Liver (tissue), 9 donors: Measurements from ENCODE around the gene SGPL1. TPM values are rescaled to one million over a fixed set of nuclear protein-coding genes. Genes with fewer than 3 reads are reported as not detected.

Experiments
- DNase-seq: peaks from one replicate; pipeline ENCODE4 v3.0.0-alpha.2; 2017; ENCODE audit warnings: low spot score
- H3K27ac ChIP-seq, 2 donors: one replicate each; pipeline ENCODE4 v1.7.0; 2013; ENCODE audit warnings: inconsistent platforms in 2 of 2, low read length in 2 of 2, control low read depth in 1 of 2, low read depth in 1 of 2, mild to moderate bottlenecking in 1 of 2
- H3K27me3 ChIP-seq, 4 donors: one replicate each; pipeline versions ENCODE4 v1.6.1 to v1.7.0; 2013; ENCODE audit warnings: low read length in 3 of 4, inconsistent platforms in 1 of 4, mild to moderate bottlenecking in 1 of 4, moderate library complexity in 1 of 4; ENCODE audit not compliant: control insufficient read depth in 4 of 4, insufficient read depth in 4 of 4
- H3K36me3 ChIP-seq, 4 donors: one replicate each; pipeline versions ENCODE4 v1.6.1 to v1.7.0; 2013; ENCODE audit warnings: low read length in 3 of 4, mild to moderate bottlenecking in 3 of 4, low read depth in 1 of 4, moderate library complexity in 1 of 4; ENCODE audit not compliant: control insufficient read depth in 4 of 4, insufficient read depth in 3 of 4
- H3K4me1 ChIP-seq, 4 donors: one replicate each; pipeline versions ENCODE4 v1.6.1 to v1.7.0; 2013; ENCODE audit warnings: low read length in 3 of 4, mild to moderate bottlenecking in 3 of 4, moderate library complexity in 1 of 4; ENCODE audit not compliant: control insufficient read depth in 4 of 4, insufficient read depth in 4 of 4
- H3K4me3 ChIP-seq, 3 donors: one replicate each; pipeline versions ENCODE4 v1.6.1 to v1.7.0; 2013; ENCODE audit warnings: low read length in 3 of 3, control low read depth in 1 of 3, low read depth in 1 of 3, mild to moderate bottlenecking in 1 of 3
- H3K9ac ChIP-seq, 2 donors: one replicate each; pipeline ENCODE4 v1.7.0; 2013; ENCODE audit warnings: low read length in 2 of 2, mild to moderate bottlenecking in 2 of 2, moderate library complexity in 2 of 2, control low read depth in 1 of 2, low read depth in 1 of 2
- H3K9me3 ChIP-seq, 4 donors: one replicate each; pipeline versions ENCODE4 v1.6.1 to v1.7.0; 2013; ENCODE audit warnings: low read length in 3 of 4; ENCODE audit not compliant: control insufficient read depth in 4 of 4
- EGR1 ChIP-seq, 2 donors: IDR thresholded peaks; 2 replicates each; pipeline ENCODE4 v1.6.1; 2016 to 2018; ENCODE audit warnings: antibody characterized with exemption in 2 of 2, low read depth in 2 of 2
- FOXA1 ChIP-seq: IDR thresholded peaks from 2 replicates; pipeline ENCODE4 v1.6.1; 2016; ENCODE audit warnings: antibody characterized with exemption
- FOXA2 ChIP-seq: IDR thresholded peaks from 2 replicates; pipeline ENCODE4 v1.6.1; 2016; ENCODE audit warnings: antibody characterized with exemption
- GABPA ChIP-seq, 2 donors: IDR thresholded peaks in 1 of 2; conservative IDR thresholded peaks in 1 of 2; 2 replicates each; pipeline ENCODE4 v1.6.1; 2016; ENCODE audit warnings: antibody characterized with exemption in 2 of 2, mild to moderate bottlenecking in 1 of 2, moderate library complexity in 1 of 2
- HNF4A ChIP-seq, 2 donors: conservative IDR thresholded peaks; 2 replicates each; pipeline ENCODE4 v1.6.1; 2016; ENCODE audit warnings: antibody characterized with exemption in 2 of 2, mild to moderate bottlenecking in 2 of 2
- HNF4G ChIP-seq: IDR thresholded peaks from 2 replicates; pipeline ENCODE4 v1.6.1; 2016; ENCODE audit warnings: antibody characterized with exemption
- JUND ChIP-seq, 2 donors: IDR thresholded peaks; 2 replicates each; pipeline ENCODE4 v1.6.1; 2016; ENCODE audit warnings: antibody characterized with exemption in 2 of 2
- NR2F2 ChIP-seq: IDR thresholded peaks from 2 replicates; pipeline ENCODE4 v1.6.1; 2016; ENCODE audit warnings: antibody characterized with exemption
- RAD21 ChIP-seq, 2 donors: IDR thresholded peaks; 2 replicates each; pipeline ENCODE4 v1.6.1; 2016; ENCODE audit warnings: antibody characterized with exemption in 2 of 2, mild to moderate bottlenecking in 2 of 2
- SP1 ChIP-seq: IDR thresholded peaks from 2 replicates; pipeline ENCODE4 v1.6.1; 2018; ENCODE audit warnings: antibody characterized with exemption, mild to moderate bottlenecking
- YY1 ChIP-seq: IDR thresholded peaks from 2 replicates; pipeline ENCODE4 v1.6.1; 2016; ENCODE audit warnings: antibody characterized with exemption, mild to moderate bottlenecking
- WGBS: extraction: QIAGEN DNeasy Blood & Tissue Kit; methylation state at CpG from one replicate; pipeline ENCODE4 v1.1.7; 2013; 5-methylcytosine and 5-hydroxymethylcytosine counted together
- polyA plus RNA-seq, 2 donors: library from polyadenylated mRNA; stranded (reverse) in 1 of 2; unstranded in 1 of 2; fragments of 200-250 nt in 1 of 2; fragments of >200 nt in 1 of 2; fragmentation: Nextera tagmentation in 1 of 2; extraction: Ambion mirVana in 1 of 2; gene quantifications; one replicate each; pipeline versions ENCODE4 v1.2.1 to v1.2.3, GENCODE V29; 2013 to 2015
- total RNA-seq, 2 donors: library from RNA; depleted of rRNA; stranded (reverse); fragments of >200 nt; gene quantifications; one replicate each; pipeline ENCODE4 v1.2.3, GENCODE V29; 2014
- TF ChIP-seq, protein P1 (sequence below): IDR thresholded peaks from 2 replicates; pipeline ENCODE4 v1.6.1; 2016; ENCODE audit warnings: antibody characterized with exemption
- TF ChIP-seq, protein P2 (sequence below): IDR thresholded peaks from 2 replicates; pipeline ENCODE4 v1.6.1; 2016; ENCODE audit warnings: antibody characterized with exemption, mild to moderate bottlenecking
- TF ChIP-seq, protein P3 (sequence below): IDR thresholded peaks from 2 replicates; pipeline ENCODE4 v1.6.1; 2016; ENCODE audit warnings: antibody characterized with exemption
- TF ChIP-seq, protein P4 (sequence below): IDR thresholded peaks from 2 replicates; pipeline ENCODE4 v1.6.1; 2016; ENCODE audit warnings: antibody characterized with exemption
- donor health status: healthy.
- donor health status: healthy.
- donor health status: healthy.
- donor health status: healthy.
- donor health status: healthy.

SGPL1 gene
- total and polyA plus RNA-seq, 4 donors = 11.8 to 37.1 (median 16.8) TPM

DNA sequence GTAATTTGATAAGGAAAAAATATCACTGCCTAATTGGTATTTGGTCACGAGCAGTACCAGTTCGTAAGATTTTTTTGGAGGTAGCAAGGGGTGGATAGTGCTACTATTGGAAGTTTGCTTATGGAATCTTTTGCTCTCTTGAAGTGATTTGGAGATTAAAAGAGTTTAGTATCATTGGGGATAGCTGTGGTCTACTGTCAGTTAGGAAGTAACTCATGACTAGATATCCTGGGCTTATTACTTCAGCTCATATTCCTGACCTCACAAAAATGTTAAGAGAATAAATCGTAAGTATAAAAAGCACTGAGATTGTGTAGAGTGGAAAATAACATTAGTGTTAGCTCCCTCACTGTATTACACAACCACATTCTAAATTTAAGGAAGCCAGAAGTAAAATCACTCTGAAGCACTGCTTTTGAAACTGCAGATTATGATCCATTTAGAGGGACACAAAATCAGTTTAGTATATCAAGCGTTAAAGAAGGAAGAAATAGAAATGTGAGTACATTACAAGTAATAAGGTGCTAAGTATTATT, 22.6 kb downstream of the SGPL1 start:
- Histone ChIP-seq H3K9me3 (peaks cover 0 to 2% (median 0%) of the 10 kb centered on the region in 4 donors), H3K36me3 (peaks cover 0 to 3% (median 0%) of the 10 kb centered on the region in 4 donors), H3K4me3 (no peak overlapping the region), H3K9ac (no peak overlapping the region), H3K4me1 (peaks cover 6 to 29% (median 28%) of the 10 kb centered on the region in 4 donors), H3K27me3 (no peaks in the 10 kb centered on the region), H3K27ac (no peak overlapping the region)
- 83% methylated on average over 4 of the region's 4 CpGs for WGBS
- no peak for DNase-seq
- no peak for TF ChIP-seq EGR1 (IDR thresholded peaks at IDR 0.05; ENCODE audit: low read depth in 2 of 2)

- WGBS = 89% methylated on average over 2 of the region's 2 CpGs
- H3K9me3 ChIP-seq = peaks cover 0 to 2% (median 0%) of the 10 kb centered on the region in 4 donors
Observed at GRCh38 chr10:70840836-70841235, 25.1 kb downstream of the SGPL1 start.

GRCh38 chr10:70843333-70843732, 27.6 kb downstream of the SGPL1 start:
- peaks cover 0 to 4% (median 2%) of the 10 kb centered on the region in 4 donors for H3K4me1 ChIP-seq
- no peak overlapping the region for H3K27ac ChIP-seq
- no peak overlapping the region for H3K4me3 ChIP-seq
- no peak for DNase-seq
- H3K27me3 ChIP-seq = no peaks in the 10 kb centered on the region
- H3K36me3 ChIP-seq = peaks cover 0 to 6% (median 2%) of the 10 kb centered on the region in 4 donors
- WGBS = 84% methylated on average over 2 of the region's 2 CpGs
- no peak overlapping the region for H3K9ac ChIP-seq
- H3K9me3 ChIP-seq = no peaks in the 10 kb centered on the region
- TF ChIP-seq, protein P1, sequence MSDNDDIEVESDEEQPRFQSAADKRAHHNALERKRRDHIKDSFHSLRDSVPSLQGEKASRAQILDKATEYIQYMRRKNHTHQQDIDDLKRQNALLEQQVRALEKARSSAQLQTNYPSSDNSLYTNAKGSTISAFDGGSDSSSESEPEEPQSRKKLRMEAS = no peak
- TF ChIP-seq, protein P2, sequence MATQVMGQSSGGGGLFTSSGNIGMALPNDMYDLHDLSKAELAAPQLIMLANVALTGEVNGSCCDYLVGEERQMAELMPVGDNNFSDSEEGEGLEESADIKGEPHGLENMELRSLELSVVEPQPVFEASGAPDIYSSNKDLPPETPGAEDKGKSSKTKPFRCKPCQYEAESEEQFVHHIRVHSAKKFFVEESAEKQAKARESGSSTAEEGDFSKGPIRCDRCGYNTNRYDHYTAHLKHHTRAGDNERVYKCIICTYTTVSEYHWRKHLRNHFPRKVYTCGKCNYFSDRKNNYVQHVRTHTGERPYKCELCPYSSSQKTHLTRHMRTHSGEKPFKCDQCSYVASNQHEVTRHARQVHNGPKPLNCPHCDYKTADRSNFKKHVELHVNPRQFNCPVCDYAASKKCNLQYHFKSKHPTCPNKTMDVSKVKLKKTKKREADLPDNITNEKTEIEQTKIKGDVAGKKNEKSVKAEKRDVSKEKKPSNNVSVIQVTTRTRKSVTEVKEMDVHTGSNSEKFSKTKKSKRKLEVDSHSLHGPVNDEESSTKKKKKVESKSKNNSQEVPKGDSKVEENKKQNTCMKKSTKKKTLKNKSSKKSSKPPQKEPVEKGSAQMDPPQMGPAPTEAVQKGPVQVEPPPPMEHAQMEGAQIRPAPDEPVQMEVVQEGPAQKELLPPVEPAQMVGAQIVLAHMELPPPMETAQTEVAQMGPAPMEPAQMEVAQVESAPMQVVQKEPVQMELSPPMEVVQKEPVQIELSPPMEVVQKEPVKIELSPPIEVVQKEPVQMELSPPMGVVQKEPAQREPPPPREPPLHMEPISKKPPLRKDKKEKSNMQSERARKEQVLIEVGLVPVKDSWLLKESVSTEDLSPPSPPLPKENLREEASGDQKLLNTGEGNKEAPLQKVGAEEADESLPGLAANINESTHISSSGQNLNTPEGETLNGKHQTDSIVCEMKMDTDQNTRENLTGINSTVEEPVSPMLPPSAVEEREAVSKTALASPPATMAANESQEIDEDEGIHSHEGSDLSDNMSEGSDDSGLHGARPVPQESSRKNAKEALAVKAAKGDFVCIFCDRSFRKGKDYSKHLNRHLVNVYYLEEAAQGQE = no peak
- no peak for TF ChIP-seq FOXA1
- no peak for TF ChIP-seq FOXA2
- TF ChIP-seq RAD21 (IDR thresholded peaks at IDR 0.05) = no peak

More at GRCh38 chr10:70840836-70841235, 25.1 kb downstream of the SGPL1 start:
- peaks cover 0 to 5% (median 1%) of the 10 kb centered on the region in 4 donors for H3K36me3 ChIP-seq
- peaks cover 4 to 12% (median 11%) of the 10 kb centered on the region in 4 donors for H3K4me1 ChIP-seq
- no peaks in the 10 kb centered on the region for H3K27me3 ChIP-seq
- H3K9ac ChIP-seq = no peak overlapping the region
- H3K27ac ChIP-seq = no peak overlapping the region
- H3K4me3 ChIP-seq = no peak overlapping the region
- TF ChIP-seq YY1 = no peak
- no peak for DNase-seq

- Histone ChIP-seq H3K4me3 (no peak overlapping the region), H3K27ac (no peak overlapping the region), H3K27me3 (no peaks in the 10 kb centered on the region), H3K9me3 (no peaks in the 10 kb centered on the region), H3K36me3 (peaks cover 0 to 6% (median 2%) of the 10 kb centered on the region in 4 donors), H3K4me1 (peaks cover 0 to 4% (median 2%) of the 10 kb centered on the region in 4 donors), H3K9ac (no peak overlapping the region)
- TF ChIP-seq, protein P3, sequence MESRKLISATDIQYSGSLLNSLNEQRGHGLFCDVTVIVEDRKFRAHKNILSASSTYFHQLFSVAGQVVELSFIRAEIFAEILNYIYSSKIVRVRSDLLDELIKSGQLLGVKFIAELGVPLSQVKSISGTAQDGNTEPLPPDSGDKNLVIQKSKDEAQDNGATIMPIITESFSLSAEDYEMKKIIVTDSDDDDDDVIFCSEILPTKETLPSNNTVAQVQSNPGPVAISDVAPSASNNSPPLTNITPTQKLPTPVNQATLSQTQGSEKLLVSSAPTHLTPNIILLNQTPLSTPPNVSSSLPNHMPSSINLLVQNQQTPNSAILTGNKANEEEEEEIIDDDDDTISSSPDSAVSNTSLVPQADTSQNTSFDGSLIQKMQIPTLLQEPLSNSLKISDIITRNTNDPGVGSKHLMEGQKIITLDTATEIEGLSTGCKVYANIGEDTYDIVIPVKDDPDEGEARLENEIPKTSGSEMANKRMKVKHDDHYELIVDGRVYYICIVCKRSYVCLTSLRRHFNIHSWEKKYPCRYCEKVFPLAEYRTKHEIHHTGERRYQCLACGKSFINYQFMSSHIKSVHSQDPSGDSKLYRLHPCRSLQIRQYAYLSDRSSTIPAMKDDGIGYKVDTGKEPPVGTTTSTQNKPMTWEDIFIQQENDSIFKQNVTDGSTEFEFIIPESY = no peak
- TF ChIP-seq GABPA (IDR thresholded peaks at IDR 0.05 in 1 of 2, conservative IDR thresholded peaks at IDR 0.05 in 1 of 2) (no peak), SP1 (no peak), HNF4G (no peak), HNF4A (conservative IDR thresholded peaks at IDR 0.05) (no peak), EGR1 (IDR thresholded peaks at IDR 0.05; ENCODE audit: low read depth in 2 of 2) (no peak), JUND (IDR thresholded peaks at IDR 0.05) (no peak), NR2F2 (no peak)
- TF ChIP-seq, protein P4, sequence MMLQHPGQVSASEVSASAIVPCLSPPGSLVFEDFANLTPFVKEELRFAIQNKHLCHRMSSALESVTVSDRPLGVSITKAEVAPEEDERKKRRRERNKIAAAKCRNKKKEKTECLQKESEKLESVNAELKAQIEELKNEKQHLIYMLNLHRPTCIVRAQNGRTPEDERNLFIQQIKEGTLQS = no peak
- WGBS = 79% methylated on average over 2 of the region's 2 CpGs
- DNase-seq = no peak
Observed at GRCh38 chr10:70843776-70844489, 28.2 kb downstream of the SGPL1 start.
